ENCODE measurements around the gene HNRNPD. TPM values are rescaled to one million over a fixed set of nuclear protein-coding genes. Genes with fewer than 3 reads are reported as not detected.

The HNRNPD gene
- total and polyA plus RNA-seq, 2 of the 13 experiments (the other 11 are each of a cell fraction or from before 2014, with no cell fraction given), result 64.0 to 69.7 TPM

DNA sequence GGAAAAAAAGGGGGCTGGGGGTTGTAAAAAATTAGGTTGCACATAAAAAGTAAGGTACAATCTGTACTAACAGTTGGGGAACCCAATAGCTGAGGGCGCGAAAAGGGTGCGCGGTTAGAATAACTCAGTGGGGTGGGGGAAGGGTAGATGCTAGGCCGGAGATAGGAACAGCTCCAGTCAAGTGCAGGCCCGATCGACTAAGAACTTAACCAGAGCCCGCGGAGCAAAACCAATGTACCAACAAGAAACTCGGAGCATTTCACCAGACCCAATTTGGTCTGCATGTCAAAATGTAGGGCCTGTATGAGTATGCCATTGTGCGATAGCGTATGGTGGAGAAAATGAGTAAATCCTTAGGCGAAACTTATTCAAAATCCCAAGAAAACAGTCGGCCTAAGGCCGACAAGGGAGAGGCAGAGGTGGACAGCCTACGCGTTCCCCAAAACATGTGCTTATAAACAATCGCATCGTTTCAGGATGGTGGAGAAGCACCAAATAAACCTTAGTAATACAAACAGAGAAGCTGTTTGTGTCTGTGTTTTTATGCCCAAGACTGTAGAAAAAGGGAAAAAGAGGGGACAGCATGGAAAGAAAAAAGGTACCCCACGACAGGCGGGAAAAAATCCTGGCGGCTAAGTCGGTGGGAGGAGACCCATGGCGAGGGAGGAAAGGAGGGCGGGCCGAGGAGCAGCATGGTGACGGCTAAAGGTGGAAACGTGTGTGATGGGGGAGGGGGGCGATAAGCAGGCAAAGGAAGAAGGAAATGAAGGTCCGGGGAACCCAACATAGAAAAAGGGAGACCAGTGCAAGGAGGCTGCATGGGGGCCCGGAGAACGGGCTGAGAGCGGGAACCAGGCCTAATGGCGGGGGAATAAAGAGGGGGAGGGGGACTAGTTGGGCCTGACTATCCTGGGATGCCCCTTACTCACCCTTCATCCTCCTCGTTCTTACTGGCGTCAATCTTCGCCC lies 990 bp downstream of the HNRNPD start (continued):
- no peak for TF ChIP-seq PCBP2 (optimal IDR thresholded peaks at IDR 0.05; ENCODE audit: low read depth, low read length, poor library complexity, severe bottlenecking)
- TF ChIP-seq KDM5A (IDR thresholded peaks at IDR 0.05; ENCODE audit: borderline replicate concordance, low read length), result peak; percentile 38; the same call in 1 of the 2 replicates
- TF ChIP-seq ZNF264 (CRISPR knock-in tag; IDR thresholded peaks at IDR 0.05), result no peak
- no peak for TF ChIP-seq HNF4G (IDR thresholded peaks at IDR 0.05; ENCODE audit: borderline replicate concordance, low read depth, low read length)
- no peak for TF ChIP-seq HNF4G (CRISPR knock-in tag; IDR thresholded peaks at IDR 0.05; ENCODE audit: borderline replicate concordance, low read depth)
- no peak for TF ChIP-seq ZNF841 (CRISPR knock-in tag; IDR thresholded peaks at IDR 0.05; ENCODE audit: borderline replicate concordance)
- peak; percentile 70; the same call in 1 of the 2 replicates for TF ChIP-seq SIN3A (IDR thresholded peaks at IDR 0.05; ENCODE audit: borderline replicate concordance, low read depth, low read length)
- no peak for TF ChIP-seq TBX2 (CRISPR knock-in tag; IDR thresholded peaks at IDR 0.05; ENCODE audit: borderline replicate concordance)
- TF ChIP-seq, protein P1, sequence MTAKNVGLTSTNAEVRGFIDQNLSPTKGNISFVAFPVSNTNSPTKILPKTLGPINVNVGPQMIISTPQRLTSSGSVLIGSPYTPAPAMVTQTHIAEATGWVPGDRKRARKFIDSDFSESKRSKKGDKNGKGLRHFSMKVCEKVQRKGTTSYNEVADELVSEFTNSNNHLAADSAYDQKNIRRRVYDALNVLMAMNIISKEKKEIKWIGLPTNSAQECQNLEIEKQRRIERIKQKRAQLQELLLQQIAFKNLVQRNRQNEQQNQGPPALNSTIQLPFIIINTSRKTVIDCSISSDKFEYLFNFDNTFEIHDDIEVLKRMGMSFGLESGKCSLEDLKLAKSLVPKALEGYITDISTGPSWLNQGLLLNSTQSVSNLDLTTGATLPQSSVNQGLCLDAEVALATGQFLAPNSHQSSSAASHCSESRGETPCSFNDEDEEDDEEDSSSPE (CRISPR knock-in tag; IDR thresholded peaks at IDR 0.05), result peak; percentile 50; the same call in 1 of the 2 replicates
- TF ChIP-seq, protein P2, sequence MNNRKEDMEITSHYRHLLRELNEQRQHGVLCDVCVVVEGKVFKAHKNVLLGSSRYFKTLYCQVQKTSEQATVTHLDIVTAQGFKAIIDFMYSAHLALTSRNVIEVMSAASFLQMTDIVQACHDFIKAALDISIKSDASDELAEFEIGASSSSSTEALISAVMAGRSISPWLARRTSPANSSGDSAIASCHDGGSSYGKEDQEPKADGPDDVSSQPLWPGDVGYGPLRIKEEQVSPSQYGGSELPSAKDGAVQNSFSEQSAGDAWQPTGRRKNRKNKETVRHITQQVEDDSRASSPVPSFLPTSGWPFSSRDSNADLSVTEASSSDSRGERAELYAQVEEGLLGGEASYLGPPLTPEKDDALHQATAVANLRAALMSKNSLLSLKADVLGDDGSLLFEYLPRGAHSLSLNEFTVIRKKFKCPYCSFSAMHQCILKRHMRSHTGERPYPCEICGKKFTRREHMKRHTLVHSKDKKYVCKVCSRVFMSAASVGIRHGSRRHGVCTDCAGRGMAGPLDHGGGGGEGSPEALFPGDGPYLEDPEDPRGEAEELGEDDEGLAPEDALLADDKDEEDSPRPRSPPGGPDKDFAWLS (CRISPR knock-in tag; IDR thresholded peaks at IDR 0.05; ENCODE audit: borderline replicate concordance), result no peak
- TF ChIP-seq, protein P3, sequence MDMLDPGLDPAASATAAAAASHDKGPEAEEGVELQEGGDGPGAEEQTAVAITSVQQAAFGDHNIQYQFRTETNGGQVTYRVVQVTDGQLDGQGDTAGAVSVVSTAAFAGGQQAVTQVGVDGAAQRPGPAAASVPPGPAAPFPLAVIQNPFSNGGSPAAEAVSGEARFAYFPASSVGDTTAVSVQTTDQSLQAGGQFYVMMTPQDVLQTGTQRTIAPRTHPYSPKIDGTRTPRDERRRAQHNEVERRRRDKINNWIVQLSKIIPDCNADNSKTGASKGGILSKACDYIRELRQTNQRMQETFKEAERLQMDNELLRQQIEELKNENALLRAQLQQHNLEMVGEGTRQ (IDR thresholded peaks at IDR 0.05; ENCODE audit: low read depth, low read length), result no peak
- TF ChIP-seq, protein P3 (CRISPR knock-in tag; IDR thresholded peaks at IDR 0.05; ENCODE audit: borderline replicate concordance), result peak; percentile 32; the same call in 1 of the 2 replicates
- no peak for TF ChIP-seq SP5 (CRISPR knock-in tag; IDR thresholded peaks at IDR 0.05; ENCODE audit: borderline replicate concordance, low read depth)
- TF ChIP-seq ZFX (CRISPR knock-in tag; IDR thresholded peaks at IDR 0.05; ENCODE audit: low read depth), result 0 out of 2 replicates have a peak, but pooled peaks have one; percentile 26
- no peak for TF ChIP-seq ZNF720 (CRISPR knock-in tag; IDR thresholded peaks at IDR 0.05)
- TF ChIP-seq ZIK1 (CRISPR knock-in tag; IDR thresholded peaks at IDR 0.05; ENCODE audit: borderline replicate concordance, low read depth), result no peak; the same call in 1 of the 2 replicates
- TF ChIP-seq SRF (IDR thresholded peaks at IDR 0.05; ENCODE audit: low read depth, low read length), result no peak
- peak; percentile 17 for TF ChIP-seq RBM22 (optimal IDR thresholded peaks at IDR 0.05; ENCODE audit: low read length)
- TF ChIP-seq, protein P4, sequence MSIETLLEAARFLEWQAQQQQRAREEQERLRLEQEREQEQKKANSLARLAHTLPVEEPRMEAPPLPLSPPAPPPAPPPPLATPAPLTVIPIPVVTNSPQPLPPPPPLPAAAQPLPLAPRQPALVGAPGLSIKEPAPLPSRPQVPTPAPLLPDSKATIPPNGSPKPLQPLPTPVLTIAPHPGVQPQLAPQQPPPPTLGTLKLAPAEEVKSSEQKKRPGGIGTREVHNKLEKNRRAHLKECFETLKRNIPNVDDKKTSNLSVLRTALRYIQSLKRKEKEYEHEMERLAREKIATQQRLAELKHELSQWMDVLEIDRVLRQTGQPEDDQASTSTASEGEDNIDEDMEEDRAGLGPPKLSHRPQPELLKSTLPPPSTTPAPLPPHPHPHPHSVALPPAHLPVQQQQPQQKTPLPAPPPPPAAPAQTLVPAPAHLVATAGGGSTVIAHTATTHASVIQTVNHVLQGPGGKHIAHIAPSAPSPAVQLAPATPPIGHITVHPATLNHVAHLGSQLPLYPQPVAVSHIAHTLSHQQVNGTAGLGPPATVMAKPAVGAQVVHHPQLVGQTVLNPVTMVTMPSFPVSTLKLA (IDR thresholded peaks at IDR 0.05), result peak; percentile 40; the same call in 1 of the 2 replicates
- TF ChIP-seq DPF2 (CRISPR knock-in tag; IDR thresholded peaks at IDR 0.05; ENCODE audit: borderline replicate concordance, low read depth), result no peak
- no peak for TF ChIP-seq ATF7-NPFF (CRISPR knock-in tag; IDR thresholded peaks at IDR 0.05; ENCODE audit: low read depth)
- peak; percentile 13; the same call in 1 of the 2 replicates for TF ChIP-seq YEATS4 (CRISPR knock-in tag; IDR thresholded peaks at IDR 0.05; ENCODE audit: borderline replicate concordance)

Data from HepG2 (cell line).